ENCODE data around the gene ZNF544.

- TF ChIP-seq CTCF (IDR thresholded peaks at IDR 0.05) (no peak), POLR2A (IDR thresholded peaks at IDR 0.05) (no peak)
Observed at GRCh38 chr19:58311345-58311865, 82.7 kb downstream of the ZNF544 start.
